GM12873 (cell line): Measurements from ENCODE around the gene PURA.
A peak's percentile ranks its signal among the peaks of the same experiment; 100 is the strongest.

ENCODE experiments used
- CTCF ChIP-seq: IDR thresholded peaks from 2 replicates; pipeline ENCODE4 v1.5.1; 2012; ENCODE audit warnings: low read depth, mild to moderate bottlenecking, moderate library complexity, low read length, control low read depth; ENCODE audit not compliant: insufficient read depth; ENCODE audit errors: missing control alignments

The PURA gene

GRCh38 chr5:140153905-140154304, 40.0 kb downstream of the PURA start:
- TF ChIP-seq CTCF: no peak

GRCh38 chr5:140157032-140157781, 43.3 kb downstream of the PURA start:
- TF ChIP-seq CTCF: peak; percentile 79

- no peak for TF ChIP-seq CTCF
Observed at GRCh38 chr5:140159014-140159927, 45.4 kb downstream of the PURA start.

DNA sequence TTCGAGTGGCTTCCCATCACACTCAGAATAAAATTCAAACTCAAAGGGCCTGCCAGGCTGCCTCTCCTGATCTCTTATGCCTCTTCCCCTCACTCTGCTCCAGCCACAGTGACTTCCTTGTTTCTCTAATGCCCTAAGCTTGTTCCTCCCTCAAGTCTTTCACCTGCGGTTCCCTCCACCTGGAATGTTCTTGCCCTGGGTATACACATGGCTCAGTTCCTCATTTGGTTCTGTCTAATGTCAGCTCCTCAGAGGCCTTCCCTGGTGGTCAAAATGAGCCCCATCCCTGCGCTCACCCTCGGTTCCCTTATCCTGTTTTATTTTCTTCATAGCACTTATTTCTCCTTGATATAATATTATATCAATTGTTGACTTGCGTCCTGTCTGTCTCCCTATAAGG, 48.4 kb downstream of the PURA start:
- no peak for TF ChIP-seq CTCF

- TF ChIP-seq CTCF: no peak
Observed at GRCh38 chr5:140162781-140163180, 48.9 kb downstream of the PURA start.

DNA sequence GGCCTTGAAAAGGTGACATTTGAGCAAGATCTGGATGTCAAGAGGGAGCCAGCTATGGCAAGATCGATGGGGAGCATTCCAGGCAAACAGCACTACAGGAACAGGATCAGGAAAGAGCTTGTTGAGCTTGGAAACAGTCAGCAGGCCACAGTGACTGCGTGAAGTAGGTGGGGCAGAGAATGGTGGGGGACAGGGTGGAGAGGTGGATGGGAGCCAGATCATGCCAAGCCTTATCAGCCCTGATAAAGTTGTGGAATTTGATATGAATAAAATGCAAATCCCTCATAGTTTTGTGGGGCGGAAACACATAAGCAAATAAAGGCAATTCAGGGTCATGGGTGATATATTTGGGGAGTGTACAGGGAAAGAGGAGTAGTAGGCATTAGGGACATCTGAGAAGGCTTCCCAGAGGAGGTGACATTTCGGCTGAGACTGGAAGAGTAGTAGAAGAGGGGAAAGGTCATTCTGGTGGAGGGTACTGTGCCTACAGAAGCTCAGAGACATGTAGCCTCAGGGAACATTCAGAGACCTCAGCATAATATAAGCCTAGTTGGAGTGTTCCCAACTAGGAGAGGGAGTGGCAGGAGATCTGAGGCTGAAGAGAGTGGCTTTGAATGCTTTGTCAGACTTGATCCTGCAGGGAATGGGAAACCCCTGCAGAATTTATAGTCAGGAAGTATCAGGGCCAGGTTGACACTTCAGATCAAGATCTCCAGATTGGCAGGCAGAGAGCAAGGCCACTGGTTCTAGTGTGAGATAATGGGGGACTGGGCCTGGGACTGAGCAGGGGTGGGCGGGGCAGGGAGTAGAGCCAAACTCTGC, 51.4 kb downstream of the PURA start:
- TF ChIP-seq CTCF: no peak

GRCh38 chr5:140165923-140166270, 52.0 kb downstream of the PURA start:
- no peak for TF ChIP-seq CTCF
